CD1c-positive myeloid dendritic cell (primary cell): ENCODE data around the gene IFNG-AS1.
A peak's percentile ranks its signal among the peaks of the same experiment; 100 is the strongest.

Source experiments
- DNase-seq: peaks from one replicate; pipeline ENCODE4 v3.0.0-alpha.2; 2016; ENCODE audit errors: extremely low spot score

Gene IFNG-AS1

GRCh38 chr12:67989184-67989920, at the start of gene IFNG-AS1:
TSS of gene IFNG-AS1 (plus strand) at chr12:67989447.
- DNase-seq = peak; percentile 30

GRCh38 chr12:67939611-67940010, 49.6 kb upstream of the IFNG-AS1 start:
- DNase-seq = no peak

DNA sequence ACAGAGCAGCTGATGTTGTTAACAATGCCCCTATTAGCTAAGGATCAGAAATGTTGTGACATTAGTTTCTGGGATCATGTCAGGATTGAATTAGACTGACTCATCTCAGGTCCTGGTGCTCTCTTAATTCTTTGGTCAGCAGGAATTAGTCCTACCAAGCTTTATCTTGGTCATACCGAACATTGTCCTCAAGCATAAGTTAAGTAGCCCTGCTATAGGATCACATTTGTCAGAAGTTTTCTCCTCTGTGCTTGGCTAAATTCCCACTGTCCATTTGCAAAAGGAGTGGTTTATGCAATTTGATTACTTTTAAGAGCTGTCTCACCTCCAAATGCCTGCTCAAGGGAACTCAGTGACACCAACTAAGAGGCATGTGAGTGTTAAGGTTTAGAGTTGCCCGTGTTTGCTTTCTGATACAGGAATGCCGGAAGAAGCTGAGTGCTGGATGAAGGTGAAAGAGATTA, 48.4 kb upstream of the IFNG-AS1 start:
- DNase-seq = no peak

DNA sequence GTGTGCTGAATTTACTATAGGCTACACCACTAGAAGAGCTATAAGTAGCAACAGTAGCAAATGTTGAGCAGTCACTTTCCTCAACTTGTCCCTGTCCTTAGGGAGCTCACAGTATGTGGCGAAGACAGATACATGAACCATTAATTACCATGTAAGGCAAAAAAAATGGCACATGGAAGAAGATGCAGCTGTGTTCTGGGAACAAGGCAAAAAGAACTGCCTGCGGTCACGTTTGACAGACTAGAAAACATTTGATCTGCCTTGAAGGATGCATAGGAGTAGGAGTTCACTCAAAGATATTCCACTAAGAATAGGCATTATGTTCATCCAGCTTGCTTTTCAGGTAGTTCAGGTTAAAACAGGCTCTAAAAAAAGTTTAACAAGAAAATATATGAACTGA, 46.5 kb upstream of the IFNG-AS1 start:
- DNase-seq = no peak

DNA sequence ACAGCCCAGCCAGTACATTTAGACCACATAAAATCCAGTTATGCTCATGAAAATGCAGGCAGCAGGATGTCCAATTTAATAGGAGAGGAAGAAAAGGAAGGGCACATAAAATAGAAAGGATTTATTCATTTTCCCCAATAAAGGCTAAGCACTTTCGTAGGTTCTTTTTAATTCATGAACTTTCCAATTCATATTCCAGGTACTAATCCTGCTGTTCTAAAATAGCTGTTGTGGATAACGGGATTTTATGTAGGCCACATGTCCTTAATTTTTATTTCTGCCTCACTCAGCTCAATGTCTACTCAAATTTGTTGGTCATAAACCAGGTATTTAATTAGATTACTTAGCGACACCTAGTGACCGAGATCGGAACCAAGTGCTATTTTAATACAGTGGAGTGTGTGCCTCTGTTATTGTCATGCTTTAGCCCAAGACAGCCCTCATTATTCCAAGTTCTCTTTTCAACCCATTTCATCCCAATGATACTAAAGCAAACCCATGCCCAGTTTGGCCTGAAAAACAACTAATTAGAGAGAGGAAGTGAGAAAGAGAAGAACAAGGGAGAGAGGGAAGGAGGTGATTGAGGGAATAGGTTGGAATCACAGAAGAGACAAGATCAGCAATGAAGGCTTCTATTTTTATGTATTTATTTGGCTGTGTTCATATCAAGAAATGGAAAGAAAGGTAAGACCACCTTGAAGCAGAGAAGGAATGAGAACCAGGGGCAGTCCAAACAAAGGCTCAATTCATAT, 45.9 kb upstream of the IFNG-AS1 start:
- DNase-seq = peak; percentile 79

DNA sequence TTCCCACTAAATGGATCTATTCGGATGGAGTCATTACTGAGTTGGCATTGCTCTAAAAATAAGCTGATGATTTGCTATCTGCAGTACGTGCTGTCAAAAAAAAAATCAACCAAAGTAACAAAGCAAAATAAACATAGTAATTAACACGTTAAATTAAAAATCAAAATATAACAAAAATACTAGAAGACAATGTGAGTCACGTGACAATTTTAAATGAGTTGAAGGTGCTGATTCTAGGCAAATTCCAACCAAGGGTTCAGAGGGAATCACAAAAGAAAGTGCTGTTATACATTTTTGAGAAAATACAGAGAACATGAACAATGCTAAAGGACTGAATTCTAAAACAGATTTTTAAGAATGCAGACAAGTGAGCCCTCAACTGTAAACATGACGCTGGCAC, 45.2 kb upstream of the IFNG-AS1 start:
- DNase-seq = no peak

DNA sequence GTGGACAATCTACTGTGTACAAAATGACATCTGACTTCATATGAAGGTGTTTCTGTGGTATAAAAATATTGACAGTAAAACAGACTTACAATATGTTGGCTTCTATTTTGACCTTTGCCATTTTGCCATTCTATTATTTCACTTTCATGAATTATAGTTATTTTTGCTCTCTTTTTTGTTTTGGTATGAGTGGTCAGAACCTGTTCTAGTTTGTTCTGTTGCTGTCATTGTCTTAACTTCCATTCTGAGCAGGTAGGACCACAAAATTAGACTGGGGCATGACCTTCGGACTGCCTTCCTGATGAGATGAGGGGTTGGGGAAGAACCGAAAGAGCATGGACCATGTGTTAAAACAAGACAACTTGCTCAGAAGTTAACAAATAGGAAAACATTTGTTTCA, 36.5 kb upstream of the IFNG-AS1 start:
- no peak for DNase-seq

DNA sequence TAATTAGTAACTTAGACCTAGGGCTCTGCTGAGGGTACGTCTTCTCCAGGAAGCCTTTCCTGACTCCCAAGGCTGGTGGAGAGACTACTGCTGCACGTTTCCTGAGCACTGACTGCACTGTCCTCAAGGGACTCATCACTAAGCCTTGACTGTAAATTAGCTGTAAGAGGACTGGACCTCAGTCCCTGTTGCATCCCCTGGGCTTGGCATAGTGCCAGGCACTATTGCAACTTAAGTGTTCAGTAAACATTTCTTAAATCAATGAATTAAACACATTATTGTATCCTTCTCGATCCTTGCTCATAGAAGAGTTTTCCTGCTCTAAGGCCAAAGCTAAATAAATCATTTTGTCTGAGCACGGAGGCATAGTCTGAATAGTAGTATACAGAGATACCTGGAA, 31.9 kb upstream of the IFNG-AS1 start:
- no peak for DNase-seq

DNA sequence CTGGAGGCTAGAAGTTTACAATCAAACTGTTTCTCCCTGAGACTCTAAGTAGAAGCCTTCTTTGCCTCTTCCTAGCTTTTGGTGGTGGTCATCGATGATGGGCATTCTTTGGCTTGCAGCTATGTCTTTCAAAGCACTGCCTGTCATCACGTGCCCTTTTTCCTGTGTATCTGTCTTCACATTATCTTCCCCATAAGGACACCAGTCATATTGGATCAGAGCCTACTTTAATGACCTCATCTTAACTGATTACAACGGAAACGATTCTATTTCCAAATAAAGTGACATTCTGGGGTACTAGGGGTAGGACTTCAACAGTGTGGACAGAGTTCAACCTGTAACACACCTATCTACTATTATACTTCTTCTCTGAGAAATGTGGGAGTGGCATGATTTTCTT, 31.1 kb upstream of the IFNG-AS1 start:
- no peak for DNase-seq

GRCh38 chr12:67964456-67964855, 24.8 kb upstream of the IFNG-AS1 start:
- no peak for DNase-seq

DNA sequence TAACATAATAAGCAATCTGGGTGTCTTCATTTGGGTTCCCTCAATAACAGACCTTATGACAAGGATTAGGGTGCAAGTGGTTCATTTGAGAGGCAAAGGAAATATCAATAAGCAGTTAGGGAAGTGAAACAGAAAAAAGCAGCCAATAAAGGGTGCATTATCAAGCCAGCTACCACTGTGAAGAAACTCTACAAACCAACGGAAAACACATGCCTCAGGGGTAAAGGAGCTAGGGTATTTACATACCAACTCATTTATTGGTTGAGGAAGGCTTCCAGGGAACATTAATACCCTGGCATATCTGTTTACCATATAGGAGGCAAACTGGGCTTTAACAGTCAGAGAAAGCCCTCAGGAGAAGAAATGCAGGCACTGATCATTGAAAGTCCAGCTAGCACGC, 22.7 kb upstream of the IFNG-AS1 start:
- DNase-seq = no peak

DNA sequence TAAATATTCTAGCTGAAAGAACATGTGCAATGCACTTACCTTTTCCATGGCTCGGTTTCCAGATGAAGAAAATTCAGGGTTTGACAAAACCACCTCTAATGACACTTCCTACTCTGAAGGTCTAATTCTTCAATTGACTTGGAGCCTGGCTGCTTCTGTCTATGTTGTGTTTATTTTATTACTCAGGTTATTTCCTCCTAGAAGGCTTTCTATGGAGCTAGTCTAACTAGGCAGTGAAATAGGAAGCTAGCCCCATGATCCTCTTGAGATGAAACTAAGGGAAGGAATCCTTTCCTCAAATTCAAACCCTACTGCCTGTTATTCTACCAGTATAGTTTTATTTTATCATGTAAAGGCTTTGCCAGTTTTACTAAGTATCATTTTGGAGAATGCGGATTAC, 20.9 kb upstream of the IFNG-AS1 start:
- DNase-seq = no peak

DNA sequence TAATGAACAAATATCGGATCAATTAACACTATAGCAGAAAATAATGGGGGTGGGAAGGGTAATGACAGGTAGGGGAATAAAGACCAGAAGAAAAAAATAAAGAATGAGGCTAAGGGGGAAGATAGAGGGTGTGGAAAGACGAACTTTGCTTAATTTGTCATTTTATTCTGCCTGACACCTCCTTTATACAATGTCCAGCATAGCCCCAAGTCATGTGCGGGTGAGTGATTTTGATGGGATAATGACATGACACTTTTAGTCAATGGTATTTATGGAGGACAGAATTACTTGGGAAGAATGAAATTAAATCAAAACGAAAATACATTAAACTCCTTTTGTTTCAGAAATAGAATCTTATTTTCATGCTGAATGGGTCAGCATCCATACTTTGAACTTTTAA, 20.5 kb upstream of the IFNG-AS1 start:
- no peak for DNase-seq

DNA sequence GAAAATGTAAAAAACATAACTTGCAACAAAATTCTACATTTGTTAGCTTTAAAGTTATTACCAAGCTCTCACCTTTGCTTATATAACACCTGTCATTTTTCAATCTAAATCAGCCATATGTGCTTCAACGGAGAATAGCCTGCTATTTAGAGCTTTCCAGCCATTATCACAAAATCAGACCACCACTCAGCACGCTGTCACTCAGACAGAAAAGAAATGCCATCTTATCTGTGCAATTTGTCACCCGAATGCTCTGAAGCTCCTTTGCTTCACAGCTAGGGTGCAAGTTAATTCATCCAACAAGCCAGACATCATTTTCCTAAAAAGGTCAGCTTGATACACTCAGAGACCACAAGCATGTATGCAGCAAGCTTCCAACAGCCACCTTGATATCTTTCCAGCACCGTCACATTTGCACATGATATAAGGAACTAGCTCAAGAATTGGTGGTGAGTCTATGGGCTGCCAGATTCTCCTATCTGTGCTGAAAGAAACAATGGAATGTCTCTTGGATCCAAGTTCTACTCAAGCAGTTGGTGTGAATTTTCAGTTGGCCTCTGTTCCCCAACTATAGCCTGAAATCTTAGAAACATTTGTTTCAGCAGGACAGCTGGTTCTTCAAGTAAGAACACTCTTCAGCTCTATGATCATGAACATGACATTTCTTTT, 20.0 kb upstream of the IFNG-AS1 start:
- no peak for DNase-seq

- no peak for DNase-seq
These were observed 11.6 kb upstream of the IFNG-AS1 start for GRCh38 chr12:67977668-67978067.

- DNase-seq = no peak
These were observed 8.9 kb upstream of the IFNG-AS1 start for GRCh38 chr12:67980391-67980790.

DNA sequence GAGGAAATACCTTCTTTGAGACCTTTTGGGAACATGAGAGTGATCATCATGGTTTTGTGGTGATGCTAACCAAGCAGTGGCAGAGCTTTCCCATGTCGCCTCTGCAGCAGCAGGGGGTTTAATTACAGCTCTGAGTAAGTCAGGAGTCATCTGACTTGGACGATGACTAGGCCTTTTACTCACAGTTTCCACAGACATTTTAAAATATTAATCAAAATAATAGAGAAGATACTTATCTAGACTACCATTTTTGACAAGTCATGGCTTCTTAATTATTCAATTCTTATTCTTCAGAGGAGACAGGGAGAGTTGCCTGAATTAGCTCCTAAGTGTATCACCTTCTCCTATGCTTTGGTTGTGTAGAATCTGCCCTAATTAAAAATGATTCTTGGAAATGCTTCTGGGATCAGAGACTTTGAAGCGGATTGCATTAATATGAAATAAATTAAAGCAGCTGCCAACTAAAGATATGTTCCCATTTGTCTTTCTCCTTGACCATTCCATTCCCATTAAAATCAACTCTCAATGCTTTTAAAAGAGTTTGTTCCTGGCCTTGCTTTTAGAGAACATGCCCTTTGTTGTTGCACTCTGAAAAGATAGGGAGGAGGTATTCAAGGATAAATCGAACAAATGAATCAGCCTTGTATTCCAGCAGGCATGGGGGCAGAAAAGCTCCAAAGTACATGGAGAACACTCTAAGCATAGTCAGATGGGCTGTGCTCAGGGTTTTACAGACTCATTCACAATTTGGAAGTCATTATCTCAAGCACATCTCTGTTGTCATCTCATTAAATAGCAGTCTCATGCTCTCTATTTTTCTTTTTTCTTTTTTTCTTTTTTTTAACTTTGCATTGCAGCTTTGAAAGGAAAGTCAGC, 7.7 kb upstream of the IFNG-AS1 start:
- DNase-seq = no peak

GRCh38 chr12:67982164-67982563, 7.1 kb upstream of the IFNG-AS1 start:
- DNase-seq = no peak

- DNase-seq = no peak
These were observed 2.6 kb upstream of the IFNG-AS1 start for GRCh38 chr12:67986632-67987031.

DNA sequence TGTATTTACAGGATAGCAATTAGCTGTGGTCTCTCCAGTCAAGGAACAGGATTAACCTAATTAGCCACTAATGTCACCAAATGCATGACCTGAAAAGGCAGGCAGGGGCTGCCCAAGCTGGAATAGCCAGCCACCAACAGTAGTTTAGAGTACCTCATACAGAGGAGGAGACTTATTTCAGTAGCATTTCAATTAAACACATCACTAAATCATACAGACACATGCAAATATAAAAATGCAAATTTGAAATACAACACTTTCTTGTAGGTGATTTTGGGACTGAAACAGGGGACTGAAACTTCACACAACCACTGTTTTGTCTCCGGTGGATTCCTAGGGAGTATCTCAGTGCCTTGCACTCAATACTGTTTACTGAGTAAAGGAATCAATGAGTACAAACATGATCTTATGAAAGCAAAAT, 636 bp upstream of the IFNG-AS1 start:
- no peak for DNase-seq

DNA sequence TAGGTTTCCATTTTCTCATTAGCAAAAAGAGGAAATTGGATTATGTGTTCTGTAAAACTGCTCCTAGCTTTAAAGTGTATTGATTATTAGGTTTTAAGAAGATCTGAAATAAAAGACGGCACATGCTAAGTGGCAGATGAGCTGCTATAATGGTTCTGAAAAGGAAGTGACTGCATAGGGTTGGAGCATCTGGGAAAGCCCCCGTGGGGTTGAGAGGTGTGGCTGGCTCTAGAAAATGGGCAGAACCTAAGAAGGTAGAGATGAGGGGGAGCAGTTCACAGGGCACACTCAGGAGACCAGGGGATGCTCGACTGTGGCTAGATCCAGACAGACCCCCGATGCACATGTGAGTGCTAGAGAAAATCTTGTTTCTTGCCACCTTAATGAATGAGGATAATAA, 1.9 kb downstream of the IFNG-AS1 start:
- DNase-seq = no peak

DNA sequence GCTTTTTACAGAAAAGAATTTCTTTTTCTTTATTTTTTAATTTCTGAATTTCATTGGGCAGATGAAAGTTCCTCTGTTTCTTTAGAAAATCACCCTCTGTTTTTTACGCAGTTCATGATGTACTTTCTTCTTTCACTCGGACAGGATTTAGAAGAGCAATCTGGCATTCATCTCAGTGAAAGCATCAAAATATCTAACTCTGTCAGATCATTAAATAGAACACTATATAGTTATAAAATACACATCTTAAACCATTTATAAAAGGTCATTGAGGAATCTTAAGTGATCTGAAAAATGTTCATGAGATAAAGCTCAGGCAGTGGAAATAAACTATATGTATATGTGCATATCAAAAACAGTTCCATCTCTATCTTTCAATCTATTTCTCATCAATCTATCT, 3.9 kb downstream of the IFNG-AS1 start:
- no peak for DNase-seq
